ENCODE results near the gene ANGEL2.
"Not testable (repeated sequence)": the region's sequence is repeated elsewhere in the genome, so short reads cannot be mapped to it uniquely, and the experiment has no call there.

Gene ANGEL2

GRCh38 chr1:213015099-213016050 lies at the start of gene ANGEL2:
ANGEL2 (minus strand) TSS chr1:213015867; CDS start chr1:213015671, 196 bp downstream.
- peak; percentile 97 for DNase-seq

- no peak for DNase-seq
Observed at GRCh38 chr1:213061263-213061662, 45.6 kb upstream of the ANGEL2 start.

GRCh38 chr1:213060836-213061235 lies 45.2 kb upstream of the ANGEL2 start:
- no peak for DNase-seq

- DNase-seq, result no peak
Observed at GRCh38 chr1:213057264-213058059, 41.8 kb upstream of the ANGEL2 start.

- no peak for DNase-seq
Observed at GRCh38 chr1:213055767-213056166, 40.1 kb upstream of the ANGEL2 start.

- DNase-seq, result no peak
Observed at GRCh38 chr1:213054733-213055591, 39.3 kb upstream of the ANGEL2 start.

GRCh38 chr1:213054142-213054541 lies 38.5 kb upstream of the ANGEL2 start:
- DNase-seq, result no peak

GRCh38 chr1:213053455-213053854 lies 37.8 kb upstream of the ANGEL2 start:
- DNase-seq, result no peak

- DNase-seq, result no peak
Observed at GRCh38 chr1:213051881-213052202, 36.2 kb upstream of the ANGEL2 start.

GRCh38 chr1:213051127-213051880 lies 35.6 kb upstream of the ANGEL2 start, which contains the start of gene RPS6KC1:
RPS6KC1 (plus strand) TSS chr1:213051241; CDS start chr1:213051405, 164 bp downstream.
- peak; percentile 90 for DNase-seq

GRCh38 chr1:213050745-213051126 lies 35.1 kb upstream of the ANGEL2 start:
- DNase-seq, result no peak

- no peak for DNase-seq
Observed at GRCh38 chr1:213049232-213049631, 33.6 kb upstream of the ANGEL2 start.

GRCh38 chr1:213045321-213046226 lies 29.9 kb upstream of the ANGEL2 start:
- not testable (repeated sequence) for DNase-seq

- DNase-seq, result no peak
Observed at GRCh38 chr1:213041443-213041842, 25.8 kb upstream of the ANGEL2 start.

GRCh38 chr1:213035573-213035972 lies 19.9 kb upstream of the ANGEL2 start:
- DNase-seq, result no peak

GRCh38 chr1:213034713-213035112 lies 19.0 kb upstream of the ANGEL2 start:
- DNase-seq, result no peak

- DNase-seq, result no peak
Observed at GRCh38 chr1:213032651-213033050, 17.0 kb upstream of the ANGEL2 start.

- DNase-seq, result not testable (repeated sequence)
Observed at GRCh38 chr1:213027024-213027423, 11.4 kb upstream of the ANGEL2 start.

GRCh38 chr1:213020016-213020415 lies 4.3 kb upstream of the ANGEL2 start:
- DNase-seq, result no peak

- no peak for DNase-seq
Observed at GRCh38 chr1:213019450-213019849, 3.8 kb upstream of the ANGEL2 start.

All from activated CD4-positive, alpha-beta T cell treated with anti-CD3 and anti-CD28 coated beads for 48 hours (primary cell).